Activated CD4-positive, alpha-beta T cell treated with anti-CD3 and anti-CD28 coated beads for 4 hours (primary cell): ENCODE data around the gene MRPL42.

Experiments used
- DNase-seq, 2 donors: peaks; one replicate each; pipeline ENCODE4 v3.0.0-alpha.2; 2020

The MRPL42 gene

GRCh38 chr12:93500667-93501066 is 33.4 kb downstream of the MRPL42 start:
- DNase-seq: no peak

- DNase-seq: peak; percentile 54 to 73
These were observed 35.7 kb downstream of the MRPL42 start for GRCh38 chr12:93502802-93503623.

- DNase-seq: no peak
These were observed 39.9 kb downstream of the MRPL42 start for GRCh38 chr12:93507165-93507564.

DNA sequence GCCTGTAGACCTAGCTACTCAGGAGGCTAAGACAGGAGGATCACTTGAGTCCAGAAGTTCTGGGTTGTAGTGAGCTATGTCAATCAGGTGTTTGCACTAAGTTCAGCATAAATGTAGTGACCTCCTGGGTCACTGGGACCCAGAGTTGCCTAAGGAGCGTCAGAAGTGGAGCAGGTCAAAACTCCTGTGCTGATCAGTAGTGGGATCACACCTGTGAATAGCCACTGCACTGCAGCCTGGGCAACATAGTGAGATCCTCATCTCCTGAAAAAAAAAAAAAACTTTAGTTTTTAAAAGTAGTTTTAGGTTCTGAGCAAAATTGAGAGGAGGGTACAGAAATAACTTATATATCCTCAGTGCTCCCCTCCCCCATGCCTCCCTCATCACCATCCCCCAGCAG is 42.2 kb downstream of the MRPL42 start:
- no peak for DNase-seq

DNA sequence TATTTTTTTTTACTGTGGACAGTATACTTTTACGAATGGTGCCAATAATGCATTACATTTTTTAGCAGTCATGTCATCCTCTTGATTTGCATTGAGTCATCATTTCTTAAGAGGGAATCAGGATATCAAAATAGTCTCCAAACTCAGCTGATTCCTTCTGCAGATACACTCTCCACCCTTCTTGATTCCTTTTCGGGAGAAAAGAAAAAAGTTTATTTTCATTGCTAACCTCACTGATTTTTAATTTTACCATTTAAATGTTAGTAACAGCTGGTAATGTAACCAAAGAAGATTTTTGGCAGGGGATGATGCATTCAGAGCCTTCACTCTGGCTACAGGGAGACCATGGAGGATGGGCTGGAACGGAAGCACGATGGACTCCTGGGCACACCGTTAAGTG is 47.5 kb downstream of the MRPL42 start:
- no peak for DNase-seq

- DNase-seq: no peak
These were observed 51.4 kb downstream of the MRPL42 start for GRCh38 chr12:93518725-93519124.

DNA sequence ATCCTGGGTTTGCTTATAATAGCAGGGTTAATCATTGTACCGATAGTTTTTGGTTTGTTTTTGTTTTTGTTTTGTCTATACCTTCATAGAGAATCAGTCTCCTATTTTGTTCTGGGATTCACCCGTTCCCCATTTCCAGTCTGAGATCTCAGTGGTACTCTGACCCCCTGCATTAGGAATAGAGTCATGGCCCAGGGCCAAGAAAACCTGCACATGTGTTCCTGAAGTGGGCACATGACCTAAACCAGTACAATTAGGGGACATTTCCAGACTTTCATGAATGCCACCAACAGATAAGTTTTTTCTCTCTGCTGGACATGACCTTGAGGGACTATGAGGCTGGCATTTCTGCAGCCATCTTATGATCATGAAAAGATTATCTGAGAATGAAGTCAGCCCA is 52.5 kb downstream of the MRPL42 start:
- DNase-seq: no peak

DNA sequence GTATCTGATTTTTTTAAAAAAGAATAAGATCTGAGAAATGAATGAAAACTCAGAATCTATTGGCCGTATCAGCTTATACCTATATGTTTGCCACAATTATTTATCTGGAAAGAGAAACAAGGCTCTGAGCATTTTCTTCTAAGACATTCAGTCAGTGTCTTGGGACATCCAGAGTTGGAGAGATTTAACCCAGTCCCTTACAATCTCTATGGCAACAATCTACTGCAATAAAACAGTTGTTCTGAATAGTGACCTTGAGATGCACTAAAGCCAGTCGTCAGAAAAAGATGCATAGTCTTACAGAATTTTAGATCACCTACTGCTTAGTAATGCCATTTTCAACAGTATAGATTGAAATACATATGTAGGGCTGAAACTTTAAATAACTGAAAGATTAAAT is 53.1 kb downstream of the MRPL42 start:
- DNase-seq: no peak

- DNase-seq: no peak
These were observed 54.1 kb downstream of the MRPL42 start for GRCh38 chr12:93521225-93522080.

DNA sequence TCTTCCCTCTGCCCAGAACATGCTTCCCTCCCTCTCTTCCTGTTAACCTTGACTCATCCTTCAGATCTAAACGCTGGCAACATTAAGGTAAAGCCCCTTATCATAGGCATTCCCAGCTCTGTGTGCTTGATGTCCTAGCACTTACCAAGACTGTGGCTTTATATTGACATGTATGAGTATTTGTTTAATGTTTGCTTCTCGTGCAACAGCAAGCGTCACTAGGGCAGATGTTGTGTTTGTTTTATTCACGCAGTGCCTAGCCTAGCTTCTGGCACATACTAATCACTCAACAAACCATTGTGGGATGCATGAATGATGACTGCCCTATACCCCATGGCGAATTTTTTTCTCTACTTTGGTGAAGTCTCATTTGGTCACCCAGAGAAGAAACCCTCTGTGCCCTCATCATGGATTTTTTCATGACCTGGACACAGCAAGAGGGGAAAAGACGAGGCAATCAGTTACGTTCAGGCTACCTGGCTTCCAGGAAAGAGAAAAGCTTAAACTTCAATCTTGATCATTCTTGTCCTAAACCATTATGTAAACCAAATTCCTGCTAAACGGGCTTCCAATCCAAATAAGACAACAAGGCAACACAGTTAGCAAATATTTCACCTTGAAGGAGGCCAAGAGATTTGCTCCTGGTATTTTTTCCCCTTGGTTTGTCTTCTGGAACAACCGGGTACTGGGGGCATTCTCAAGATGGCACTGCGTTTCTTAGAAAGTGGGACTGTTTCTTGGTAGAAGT is 57.2 kb downstream of the MRPL42 start:
- no peak for DNase-seq

GRCh38 chr12:93526786-93527428 is 59.6 kb downstream of the MRPL42 start:
- DNase-seq: no peak

DNA sequence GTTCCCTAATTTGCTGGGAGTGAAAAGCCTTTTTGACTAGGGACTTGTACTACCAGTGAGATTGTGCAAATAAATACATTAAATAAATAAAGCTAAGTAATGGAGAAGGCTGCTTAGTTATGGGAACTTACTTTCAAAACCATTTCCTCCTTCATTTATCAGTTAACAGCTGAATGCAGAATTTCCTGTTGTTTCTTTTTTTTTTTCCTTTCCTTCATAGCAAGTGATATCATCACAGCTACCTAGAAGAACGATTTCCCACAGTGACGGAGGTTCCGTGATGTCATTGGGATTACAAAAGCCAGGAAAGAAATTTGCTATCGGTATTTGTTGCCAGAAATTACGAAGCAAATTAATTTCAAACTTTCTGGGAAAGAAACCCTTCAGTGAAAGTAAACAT is 63.0 kb downstream of the MRPL42 start:
- peak; percentile 3 to 4 for DNase-seq

DNA sequence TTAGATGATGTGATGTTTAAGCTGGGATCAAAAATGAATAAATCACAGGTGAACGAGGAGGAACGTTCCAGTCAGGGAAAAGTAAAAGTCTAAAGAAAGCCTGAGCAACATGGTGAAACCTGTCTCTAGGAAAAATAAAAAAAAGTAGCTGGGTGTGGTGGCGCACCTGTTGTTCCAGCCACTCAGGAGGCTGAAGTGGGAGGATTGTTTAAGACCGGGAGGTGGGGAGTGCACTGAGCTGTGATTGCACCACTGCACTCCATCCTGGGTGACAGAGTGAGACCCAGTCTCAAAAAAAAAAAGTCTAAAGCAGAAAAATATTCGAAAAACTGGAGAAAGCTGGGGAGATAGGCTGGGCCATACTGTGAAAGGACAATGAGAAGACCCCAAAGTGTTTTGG is 66.0 kb downstream of the MRPL42 start:
- no peak for DNase-seq

- DNase-seq: no peak
These were observed 68.9 kb downstream of the MRPL42 start for GRCh38 chr12:93536111-93536765.

DNA sequence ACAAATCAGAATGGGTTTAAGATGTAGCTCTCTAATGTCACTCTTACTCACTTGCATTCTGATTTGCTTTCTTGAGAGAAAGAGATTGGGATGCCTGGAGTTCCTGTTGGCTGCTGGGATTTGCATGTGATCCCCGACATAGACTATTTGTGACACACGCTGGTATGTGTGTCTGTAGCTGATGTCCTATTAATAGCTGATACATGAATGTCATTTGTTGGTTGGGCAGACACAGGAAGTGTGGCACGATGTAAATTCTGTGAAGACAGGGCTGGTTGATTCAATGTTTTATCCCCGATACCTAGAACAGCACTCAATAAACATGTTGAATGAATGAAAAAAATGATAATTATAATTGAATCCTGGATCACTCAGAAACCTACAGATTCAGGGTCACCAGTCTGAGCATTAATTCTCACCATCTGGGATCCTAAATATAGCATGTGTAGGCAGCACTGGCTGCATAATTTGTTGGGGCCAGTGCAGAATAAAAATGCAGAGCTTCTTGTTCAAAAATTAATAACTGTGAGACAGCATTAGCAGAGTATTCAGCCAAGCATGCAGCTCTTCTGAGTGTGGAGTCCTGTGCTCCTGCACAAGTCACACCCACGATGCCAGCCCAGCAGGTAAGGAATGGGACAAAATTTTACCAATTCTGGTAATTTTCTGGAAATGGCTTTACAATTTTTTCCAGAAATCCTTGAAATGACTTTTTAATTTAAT is 69.6 kb downstream of the MRPL42 start:
- no peak for DNase-seq

DNA sequence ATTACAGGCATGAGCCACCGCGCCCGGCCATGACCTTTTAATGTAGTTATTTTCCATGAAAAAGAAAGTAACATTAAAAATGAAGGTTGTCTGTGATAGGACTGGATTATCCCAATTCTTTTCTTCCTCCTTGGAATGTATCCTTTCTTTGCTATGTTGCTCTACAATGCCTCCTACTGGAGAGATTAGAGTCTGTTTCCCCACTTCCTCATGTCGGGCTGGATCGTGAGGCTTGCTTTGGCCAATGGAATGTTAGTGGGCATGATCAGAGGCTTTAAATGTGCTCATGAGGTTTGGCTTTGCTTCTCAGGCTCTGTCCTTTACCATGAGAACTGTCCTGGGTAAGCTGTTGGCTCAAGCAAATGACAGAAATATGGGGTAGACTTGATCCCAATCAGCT is 70.5 kb downstream of the MRPL42 start:
- no peak for DNase-seq

GRCh38 chr12:93539821-93540220 is 72.5 kb downstream of the MRPL42 start:
- DNase-seq: no peak

GRCh38 chr12:93540466-93540865 is 73.2 kb downstream of the MRPL42 start:
- DNase-seq: no peak

GRCh38 chr12:93541578-93542225 is 74.4 kb downstream of the MRPL42 start:
- DNase-seq: no peak

DNA sequence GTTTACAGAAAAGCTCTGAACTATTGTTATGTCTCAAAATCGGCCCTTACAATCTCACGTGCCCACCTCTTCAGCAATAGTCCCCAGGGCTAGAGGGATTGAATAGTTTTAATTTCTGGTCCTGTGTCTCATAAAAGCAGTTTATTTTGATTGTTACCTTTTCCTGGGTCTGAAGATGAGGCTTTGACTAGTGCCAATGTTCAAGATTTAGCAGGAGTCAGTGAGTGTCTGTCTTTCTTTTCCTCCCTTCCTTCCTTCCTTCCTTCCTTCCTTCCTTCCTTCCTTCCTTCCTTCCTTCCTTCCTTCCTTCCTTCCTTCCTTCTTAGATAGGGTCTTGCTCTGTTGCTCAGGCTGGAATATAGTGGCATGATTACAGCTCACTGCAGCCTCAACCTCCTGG is 80.5 kb downstream of the MRPL42 start:
- no peak for DNase-seq

GRCh38 chr12:93549174-93549573 is 81.9 kb downstream of the MRPL42 start:
- DNase-seq: no peak
